GM23338 (cell line): ENCODE data around the gene TBX3. TPM values are rescaled to one million over a fixed set of nuclear protein-coding genes. Genes with fewer than 3 reads are reported as not detected.
A peak's percentile ranks its signal among the peaks of the same experiment; 100 is the strongest.

Experiments used
- ATAC-seq: fragments of 200-7000 bp; cut with Tn5 transposase; 3 replicates; pipeline ENCODE4 v1.9.1; 2020
- DNase-seq: peaks from one replicate; pipeline ENCODE4 v3.0.0-alpha.2; 2015; ENCODE audit warnings: low spot score
- H2AFZ ChIP-seq: fragments of 200-600 bp; sonication (generic); 2 replicates; pipeline ENCODE4 v1.8.0; 2016; ENCODE audit warnings: antibody characterized with exemption, mild to moderate bottlenecking, moderate library complexity
- H3F3A ChIP-seq: fragments of 200-600 bp; sonication (generic); replicated peaks from 2 replicates; pipeline ENCODE4 v1.8.0; 2017; ENCODE audit warnings: antibody characterized with exemption, mixed run types, low read depth
- H3K27ac ChIP-seq: fragments of 200-600 bp; sonication (generic); 2 replicates; pipeline ENCODE4 v1.6.1; 2016; ENCODE audit warnings: low read depth
- H3K27me3 ChIP-seq: fragments of 200-600 bp; sonication (generic); 2 replicates; pipeline ENCODE4 v1.8.0; 2016; ENCODE audit warnings: mild to moderate bottlenecking, mixed run types, moderate library complexity; ENCODE audit not compliant: insufficient read depth
- H3K36me3 ChIP-seq: fragments of 200-600 bp; sonication (generic); 2 replicates; pipeline ENCODE4 v1.8.0; 2016; ENCODE audit warnings: mild to moderate bottlenecking; ENCODE audit not compliant: insufficient read depth
- H3K4me1 ChIP-seq: fragments of 200-600 bp; sonication (generic); 2 replicates; pipeline ENCODE4 v1.8.0; 2016; ENCODE audit warnings: mild to moderate bottlenecking, moderate library complexity; ENCODE audit not compliant: insufficient read depth
- H3K4me2 ChIP-seq: fragments of 200-600 bp; sonication (generic); 2 replicates; pipeline ENCODE4 v1.7.1; 2017; ENCODE audit warnings: mixed run types
- H3K4me3 ChIP-seq: fragments of 200-600 bp; sonication (generic); 2 replicates; pipeline ENCODE4 v1.6.1; 2016; ENCODE audit warnings: mixed run types
- H3K79me2 ChIP-seq: fragments of 200-600 bp; sonication (generic); replicated peaks from 2 replicates; pipeline ENCODE4 v1.8.0; 2017; ENCODE audit warnings: mild to moderate bottlenecking; ENCODE audit not compliant: insufficient read depth
- H3K9me2 ChIP-seq: fragments of 200-600 bp; sonication (generic); 2 replicates; pipeline ENCODE4 v1.8.0; 2017; ENCODE audit not compliant: insufficient read depth
- H4K20me1 ChIP-seq: fragments of 200-600 bp; sonication (generic); replicated peaks from 2 replicates; pipeline ENCODE4 v1.8.0; 2017; ENCODE audit warnings: mild to moderate bottlenecking; ENCODE audit not compliant: insufficient read depth
- H3K27ac Mint-ChIP-seq: 2 replicates; pipeline ENCODE4 v1.8.0; 2020; ENCODE audit warnings: inconsistent platforms, mild to moderate bottlenecking, moderate library complexity, mixed read lengths
- H3K27me3 Mint-ChIP-seq: 3 replicates; pipeline ENCODE4 v1.8.0; 2022; ENCODE audit warnings: low read depth, mild to moderate bottlenecking, moderate library complexity, mixed read lengths, inconsistent platforms; ENCODE audit not compliant: insufficient read depth, poor library complexity
- H3K36me3 Mint-ChIP-seq: 3 replicates; pipeline ENCODE4 v1.8.0; 2021; ENCODE audit warnings: low read depth, mild to moderate bottlenecking, inconsistent platforms, moderate library complexity, mixed read lengths
- H3K4me1 Mint-ChIP-seq: 3 replicates; pipeline ENCODE4 v1.8.0; 2020; ENCODE audit warnings: mild to moderate bottlenecking, inconsistent platforms, mixed read lengths
- H3K4me3 Mint-ChIP-seq: 3 replicates; pipeline ENCODE4 v1.8.0; 2021; ENCODE audit warnings: moderate library complexity, mild to moderate bottlenecking, inconsistent platforms, mixed read lengths
- H3K9me3 Mint-ChIP-seq: 3 replicates; pipeline ENCODE4 v1.8.0; 2020; ENCODE audit warnings: moderate library complexity, mild to moderate bottlenecking, inconsistent platforms, mixed read lengths
- EZH2 ChIP-seq: fragments of 200-600 bp; sonication (generic); IDR thresholded peaks from one replicate; pipeline ENCODE4 v1.8.0; 2017; ENCODE audit warnings: antibody characterized with exemption, mild to moderate bottlenecking, low read depth; ENCODE audit not compliant: unreplicated experiment
- EZH2phosphoT487 ChIP-seq: fragments of 200-600 bp; sonication (generic); IDR thresholded peaks from one replicate; pipeline ENCODE4 v1.8.1; 2018; ENCODE audit warnings: antibody characterized with exemption; ENCODE audit not compliant: unreplicated experiment
- NANOG ChIP-seq: IDR thresholded peaks from 2 replicates; pipeline ENCODE4 v1.6.1; 2016; ENCODE audit warnings: antibody characterized with exemption, borderline replicate concordance
- POLR2AphosphoS5 ChIP-seq: IDR thresholded peaks from 2 replicates; pipeline ENCODE4 v1.6.1; 2016; ENCODE audit warnings: antibody characterized with exemption, low read depth
- STAT1 ChIP-seq: IDR thresholded peaks from one replicate; pipeline ENCODE4 v1.6.1; 2016; ENCODE audit warnings: antibody characterized with exemption; ENCODE audit not compliant: unreplicated experiment
- ZNF331 ChIP-seq: fragments of 250-450 bp; sonication (Bioruptor Pico); IDR thresholded peaks from 2 replicates; pipeline ENCODE4 v1.5.0; 2020; ENCODE audit warnings: low read depth, mild to moderate bottlenecking, moderate library complexity
- polyA plus RNA-seq: library from polyadenylated mRNA; unstranded; fragments of >200 nt; fragmentation: Nextera tagmentation; extraction: Ambion mirVana; gene quantifications from 2 replicates; pipeline ENCODE4 v1.2.1, GENCODE V29; 2016
- total RNA-seq: library from RNA; depleted of rRNA; stranded (reverse); fragments of >200 nt; shearing (Covaris generic); gene quantifications from 2 replicates; pipeline ENCODE4 v1.2.3, GENCODE V29; 2014
- TF ChIP-seq, protein P1 (sequence below), 2 experiments: fragments of 200-600 bp in 1 of 2; sonication (generic) in 1 of 2; conservative IDR thresholded peaks; 2 replicates each; pipeline versions ENCODE4 v1.5.1 to v1.6.1; 2016 to 2017; ENCODE audit warnings: antibody characterized with exemption in 2 of 2, low read depth in 2 of 2, mild to moderate bottlenecking in 2 of 2, moderate library complexity in 1 of 2
- TF ChIP-seq, protein P2 (sequence below): fragments of 250-450 bp; sonication (Bioruptor Pico); IDR thresholded peaks from 2 replicates; pipeline ENCODE4 v1.5.0; 2020; ENCODE audit warnings: mild to moderate bottlenecking, moderate library complexity
- TF ChIP-seq, protein P3 (sequence below): IDR thresholded peaks from one replicate; pipeline ENCODE4 v1.6.1; 2018; ENCODE audit warnings: antibody characterized with exemption; ENCODE audit not compliant: unreplicated experiment
- TF ChIP-seq, protein P4 (sequence below): IDR thresholded peaks from 2 replicates; pipeline ENCODE4 v1.6.1; 2016; ENCODE audit warnings: antibody characterized with exemption

The TBX3 gene
- total and polyA plus RNA-seq, 2 experiments from 2014 or later, result 0.18 to 0.24 TPM

DNA sequence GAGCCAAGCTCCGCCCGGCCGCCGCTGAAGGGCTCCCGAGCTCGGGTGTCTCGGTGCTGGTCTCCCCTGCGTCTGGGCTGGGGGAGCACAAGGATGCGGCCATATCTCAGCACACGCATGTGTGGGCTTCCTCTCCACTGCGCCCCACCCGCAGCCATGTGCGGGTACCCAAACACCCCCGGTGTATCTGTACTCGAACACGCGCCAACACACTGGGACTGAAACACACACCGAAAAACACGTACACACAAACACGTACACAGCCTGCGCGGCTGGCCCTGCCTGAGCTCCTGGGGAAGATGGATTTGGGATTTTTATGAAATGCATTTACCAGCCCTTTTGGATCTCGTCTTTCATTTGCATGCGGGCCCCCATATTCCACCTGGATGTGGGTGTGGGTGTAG is 897 bp upstream of the TBX3 start (continued):
- TF ChIP-seq, protein P1, sequence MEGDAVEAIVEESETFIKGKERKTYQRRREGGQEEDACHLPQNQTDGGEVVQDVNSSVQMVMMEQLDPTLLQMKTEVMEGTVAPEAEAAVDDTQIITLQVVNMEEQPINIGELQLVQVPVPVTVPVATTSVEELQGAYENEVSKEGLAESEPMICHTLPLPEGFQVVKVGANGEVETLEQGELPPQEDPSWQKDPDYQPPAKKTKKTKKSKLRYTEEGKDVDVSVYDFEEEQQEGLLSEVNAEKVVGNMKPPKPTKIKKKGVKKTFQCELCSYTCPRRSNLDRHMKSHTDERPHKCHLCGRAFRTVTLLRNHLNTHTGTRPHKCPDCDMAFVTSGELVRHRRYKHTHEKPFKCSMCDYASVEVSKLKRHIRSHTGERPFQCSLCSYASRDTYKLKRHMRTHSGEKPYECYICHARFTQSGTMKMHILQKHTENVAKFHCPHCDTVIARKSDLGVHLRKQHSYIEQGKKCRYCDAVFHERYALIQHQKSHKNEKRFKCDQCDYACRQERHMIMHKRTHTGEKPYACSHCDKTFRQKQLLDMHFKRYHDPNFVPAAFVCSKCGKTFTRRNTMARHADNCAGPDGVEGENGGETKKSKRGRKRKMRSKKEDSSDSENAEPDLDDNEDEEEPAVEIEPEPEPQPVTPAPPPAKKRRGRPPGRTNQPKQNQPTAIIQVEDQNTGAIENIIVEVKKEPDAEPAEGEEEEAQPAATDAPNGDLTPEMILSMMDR (conservative IDR thresholded peaks at IDR 0.05; ENCODE audit: low read depth in 2 of 2), result no peak

DNA sequence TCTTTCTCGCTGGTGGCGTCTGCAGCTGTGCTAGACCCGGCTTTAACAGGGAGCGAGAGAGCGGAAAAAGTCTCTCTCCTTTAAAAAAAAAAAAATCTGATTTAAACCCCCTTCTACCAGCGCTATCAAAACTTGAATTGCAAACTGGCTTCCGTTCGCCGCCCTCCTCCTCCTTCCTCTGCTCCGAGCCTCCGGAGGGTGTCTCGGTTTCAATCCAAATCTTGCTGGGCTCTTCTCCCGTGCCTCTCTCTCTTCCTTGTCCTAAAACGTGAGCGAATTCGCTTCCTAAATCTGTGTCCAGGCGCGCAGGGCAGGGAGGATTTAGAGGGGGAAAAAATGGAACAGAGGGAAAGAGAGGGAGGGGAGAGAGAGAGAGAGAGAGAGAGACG is 272 bp downstream of the TBX3 start:
- Histone ChIP-seq H3K4me3 (peak overlapping the region; percentile 69), H3K9me2 (no peaks in the 10 kb centered on the region), H3K36me3 (no peaks in the 10 kb centered on the region), H3K79me2 (no peaks in the 10 kb centered on the region), H3K4me1 (peaks cover 79% of the 10 kb centered on the region), H4K20me1 (peaks cover 26% of the 10 kb centered on the region), H3K27me3 (peaks cover 94% of the 10 kb centered on the region), H2AFZ (peak overlapping the region; percentile 79; the same call in 1 of the 2 replicates), H3K4me2 (peak overlapping the region; percentile 80), H3K27ac (no peak overlapping the region), H3F3A (peaks cover 58% of the 10 kb centered on the region)
- Mint-ChIP-seq H3K4me1 (peaks cover 82% of the 10 kb centered on the region), H3K4me3 (peak overlapping the region; percentile 79), H3K36me3 (no peaks in the 10 kb centered on the region), H3K27ac (no peak overlapping the region), H3K27me3 (peaks cover 98% of the 10 kb centered on the region), H3K9me3 (peaks cover 8% of the 10 kb centered on the region; the same call in 2 of the 3 replicates)
- no peak for ATAC-seq
- peak; percentile 59 for DNase-seq
- TF ChIP-seq ZNF331 (CRISPR knock-in tag), result no peak
- TF ChIP-seq, protein P2, sequence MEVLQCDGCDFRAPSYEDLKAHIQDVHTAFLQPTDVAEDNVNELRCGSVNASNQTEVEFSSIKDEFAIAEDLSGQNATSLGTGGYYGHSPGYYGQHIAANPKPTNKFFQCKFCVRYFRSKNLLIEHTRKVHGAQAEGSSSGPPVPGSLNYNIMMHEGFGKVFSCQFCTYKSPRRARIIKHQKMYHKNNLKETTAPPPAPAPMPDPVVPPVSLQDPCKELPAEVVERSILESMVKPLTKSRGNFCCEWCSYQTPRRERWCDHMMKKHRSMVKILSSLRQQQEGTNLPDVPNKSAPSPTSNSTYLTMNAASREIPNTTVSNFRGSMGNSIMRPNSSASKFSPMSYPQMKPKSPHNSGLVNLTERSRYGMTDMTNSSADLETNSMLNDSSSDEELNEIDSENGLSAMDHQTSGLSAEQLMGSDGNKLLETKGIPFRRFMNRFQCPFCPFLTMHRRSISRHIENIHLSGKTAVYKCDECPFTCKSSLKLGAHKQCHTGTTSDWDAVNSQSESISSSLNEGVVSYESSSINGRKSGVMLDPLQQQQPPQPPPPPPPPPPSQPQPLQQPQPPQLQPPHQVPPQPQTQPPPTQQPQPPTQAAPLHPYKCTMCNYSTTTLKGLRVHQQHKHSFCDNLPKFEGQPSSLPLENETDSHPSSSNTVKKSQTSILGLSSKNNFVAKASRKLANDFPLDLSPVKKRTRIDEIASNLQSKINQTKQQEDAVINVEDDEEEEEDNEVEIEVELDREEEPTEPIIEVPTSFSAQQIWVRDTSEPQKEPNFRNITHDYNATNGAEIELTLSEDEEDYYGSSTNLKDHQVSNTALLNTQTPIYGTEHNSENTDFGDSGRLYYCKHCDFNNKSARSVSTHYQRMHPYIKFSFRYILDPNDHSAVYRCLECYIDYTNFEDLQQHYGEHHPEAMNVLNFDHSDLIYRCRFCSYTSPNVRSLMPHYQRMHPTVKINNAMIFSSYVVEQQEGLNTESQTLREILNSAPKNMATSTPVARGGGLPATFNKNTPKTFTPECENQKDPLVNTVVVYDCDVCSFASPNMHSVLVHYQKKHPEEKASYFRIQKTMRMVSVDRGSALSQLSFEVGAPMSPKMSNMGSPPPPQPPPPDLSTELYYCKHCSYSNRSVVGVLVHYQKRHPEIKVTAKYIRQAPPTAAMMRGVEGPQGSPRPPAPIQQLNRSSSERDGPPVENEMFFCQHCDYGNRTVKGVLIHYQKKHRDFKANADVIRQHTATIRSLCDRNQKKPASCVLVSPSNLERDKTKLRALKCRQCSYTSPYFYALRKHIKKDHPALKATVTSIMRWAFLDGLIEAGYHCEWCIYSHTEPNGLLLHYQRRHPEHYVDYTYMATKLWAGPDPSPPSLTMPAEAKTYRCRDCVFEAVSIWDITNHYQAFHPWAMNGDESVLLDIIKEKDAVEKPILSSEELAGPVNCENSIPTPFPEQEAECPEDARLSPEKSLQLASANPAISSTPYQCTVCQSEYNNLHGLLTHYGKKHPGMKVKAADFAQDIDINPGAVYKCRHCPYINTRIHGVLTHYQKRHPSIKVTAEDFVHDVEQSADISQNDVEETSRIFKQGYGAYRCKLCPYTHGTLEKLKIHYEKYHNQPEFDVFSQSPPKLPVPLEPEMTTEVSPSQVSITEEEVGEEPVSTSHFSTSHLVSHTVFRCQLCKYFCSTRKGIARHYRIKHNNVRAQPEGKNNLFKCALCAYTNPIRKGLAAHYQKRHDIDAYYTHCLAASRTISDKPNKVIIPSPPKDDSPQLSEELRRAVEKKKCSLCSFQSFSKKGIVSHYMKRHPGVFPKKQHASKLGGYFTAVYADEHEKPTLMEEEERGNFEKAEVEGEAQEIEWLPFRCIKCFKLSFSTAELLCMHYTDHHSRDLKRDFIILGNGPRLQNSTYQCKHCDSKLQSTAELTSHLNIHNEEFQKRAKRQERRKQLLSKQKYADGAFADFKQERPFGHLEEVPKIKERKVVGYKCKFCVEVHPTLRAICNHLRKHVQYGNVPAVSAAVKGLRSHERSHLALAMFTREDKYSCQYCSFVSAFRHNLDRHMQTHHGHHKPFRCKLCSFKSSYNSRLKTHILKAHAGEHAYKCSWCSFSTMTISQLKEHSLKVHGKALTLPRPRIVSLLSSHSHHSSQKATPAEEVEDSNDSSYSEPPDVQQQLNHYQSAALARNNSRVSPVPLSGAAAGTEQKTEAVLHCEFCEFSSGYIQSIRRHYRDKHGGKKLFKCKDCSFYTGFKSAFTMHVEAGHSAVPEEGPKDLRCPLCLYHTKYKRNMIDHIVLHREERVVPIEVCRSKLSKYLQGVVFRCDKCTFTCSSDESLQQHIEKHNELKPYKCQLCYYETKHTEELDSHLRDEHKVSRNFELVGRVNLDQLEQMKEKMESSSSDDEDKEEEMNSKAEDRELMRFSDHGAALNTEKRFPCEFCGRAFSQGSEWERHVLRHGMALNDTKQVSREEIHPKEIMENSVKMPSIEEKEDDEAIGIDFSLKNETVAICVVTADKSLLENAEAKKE (CRISPR knock-in tag), result no peak
- peak; percentile 84 for TF ChIP-seq EZH2
- no peak for TF ChIP-seq POLR2AphosphoS5
- no peak for TF ChIP-seq STAT1
- TF ChIP-seq NANOG, result no peak
- TF ChIP-seq, protein P3, sequence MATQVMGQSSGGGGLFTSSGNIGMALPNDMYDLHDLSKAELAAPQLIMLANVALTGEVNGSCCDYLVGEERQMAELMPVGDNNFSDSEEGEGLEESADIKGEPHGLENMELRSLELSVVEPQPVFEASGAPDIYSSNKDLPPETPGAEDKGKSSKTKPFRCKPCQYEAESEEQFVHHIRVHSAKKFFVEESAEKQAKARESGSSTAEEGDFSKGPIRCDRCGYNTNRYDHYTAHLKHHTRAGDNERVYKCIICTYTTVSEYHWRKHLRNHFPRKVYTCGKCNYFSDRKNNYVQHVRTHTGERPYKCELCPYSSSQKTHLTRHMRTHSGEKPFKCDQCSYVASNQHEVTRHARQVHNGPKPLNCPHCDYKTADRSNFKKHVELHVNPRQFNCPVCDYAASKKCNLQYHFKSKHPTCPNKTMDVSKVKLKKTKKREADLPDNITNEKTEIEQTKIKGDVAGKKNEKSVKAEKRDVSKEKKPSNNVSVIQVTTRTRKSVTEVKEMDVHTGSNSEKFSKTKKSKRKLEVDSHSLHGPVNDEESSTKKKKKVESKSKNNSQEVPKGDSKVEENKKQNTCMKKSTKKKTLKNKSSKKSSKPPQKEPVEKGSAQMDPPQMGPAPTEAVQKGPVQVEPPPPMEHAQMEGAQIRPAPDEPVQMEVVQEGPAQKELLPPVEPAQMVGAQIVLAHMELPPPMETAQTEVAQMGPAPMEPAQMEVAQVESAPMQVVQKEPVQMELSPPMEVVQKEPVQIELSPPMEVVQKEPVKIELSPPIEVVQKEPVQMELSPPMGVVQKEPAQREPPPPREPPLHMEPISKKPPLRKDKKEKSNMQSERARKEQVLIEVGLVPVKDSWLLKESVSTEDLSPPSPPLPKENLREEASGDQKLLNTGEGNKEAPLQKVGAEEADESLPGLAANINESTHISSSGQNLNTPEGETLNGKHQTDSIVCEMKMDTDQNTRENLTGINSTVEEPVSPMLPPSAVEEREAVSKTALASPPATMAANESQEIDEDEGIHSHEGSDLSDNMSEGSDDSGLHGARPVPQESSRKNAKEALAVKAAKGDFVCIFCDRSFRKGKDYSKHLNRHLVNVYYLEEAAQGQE, result no peak
- peak; percentile 17 for TF ChIP-seq EZH2phosphoT487
- TF ChIP-seq, protein P1 (conservative IDR thresholded peaks at IDR 0.05; ENCODE audit: low read depth in 2 of 2), result no peak
- TF ChIP-seq, protein P4, sequence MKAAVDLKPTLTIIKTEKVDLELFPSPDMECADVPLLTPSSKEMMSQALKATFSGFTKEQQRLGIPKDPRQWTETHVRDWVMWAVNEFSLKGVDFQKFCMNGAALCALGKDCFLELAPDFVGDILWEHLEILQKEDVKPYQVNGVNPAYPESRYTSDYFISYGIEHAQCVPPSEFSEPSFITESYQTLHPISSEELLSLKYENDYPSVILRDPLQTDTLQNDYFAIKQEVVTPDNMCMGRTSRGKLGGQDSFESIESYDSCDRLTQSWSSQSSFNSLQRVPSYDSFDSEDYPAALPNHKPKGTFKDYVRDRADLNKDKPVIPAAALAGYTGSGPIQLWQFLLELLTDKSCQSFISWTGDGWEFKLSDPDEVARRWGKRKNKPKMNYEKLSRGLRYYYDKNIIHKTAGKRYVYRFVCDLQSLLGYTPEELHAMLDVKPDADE, result no peak
